Body of pancreas (tissue), 4 donors: ENCODE results near the gene GLIS2.

Experiments used
- POLR2A ChIP-seq, 3 donors: fragments of 450-650 bp; IDR thresholded peaks; one replicate each; pipeline ENCODE4 v1.6.1; 2016; ENCODE audit warnings: antibody characterized with exemption in 3 of 3, mild to moderate bottlenecking in 2 of 3
- TF ChIP-seq, protein P1 (sequence below), 7 experiments: fragments of 450-650 bp in 4 of 7; fragments of 200-600 bp in 3 of 7; sonication (generic) in 3 of 7; IDR thresholded peaks; one replicate each; pipeline ENCODE4 v1.5.1; 2016 to 2019; ENCODE audit warnings: antibody characterized with exemption in 7 of 7

GRCh38 chr16:4371357-4372000 is 55.6 kb downstream of the GLIS2 start, which contains the start of gene VASN:
- TF ChIP-seq POLR2A (IDR thresholded peaks at IDR 0.05), result peak; percentile 92 to 95 (median 94)
- TF ChIP-seq, protein P1, sequence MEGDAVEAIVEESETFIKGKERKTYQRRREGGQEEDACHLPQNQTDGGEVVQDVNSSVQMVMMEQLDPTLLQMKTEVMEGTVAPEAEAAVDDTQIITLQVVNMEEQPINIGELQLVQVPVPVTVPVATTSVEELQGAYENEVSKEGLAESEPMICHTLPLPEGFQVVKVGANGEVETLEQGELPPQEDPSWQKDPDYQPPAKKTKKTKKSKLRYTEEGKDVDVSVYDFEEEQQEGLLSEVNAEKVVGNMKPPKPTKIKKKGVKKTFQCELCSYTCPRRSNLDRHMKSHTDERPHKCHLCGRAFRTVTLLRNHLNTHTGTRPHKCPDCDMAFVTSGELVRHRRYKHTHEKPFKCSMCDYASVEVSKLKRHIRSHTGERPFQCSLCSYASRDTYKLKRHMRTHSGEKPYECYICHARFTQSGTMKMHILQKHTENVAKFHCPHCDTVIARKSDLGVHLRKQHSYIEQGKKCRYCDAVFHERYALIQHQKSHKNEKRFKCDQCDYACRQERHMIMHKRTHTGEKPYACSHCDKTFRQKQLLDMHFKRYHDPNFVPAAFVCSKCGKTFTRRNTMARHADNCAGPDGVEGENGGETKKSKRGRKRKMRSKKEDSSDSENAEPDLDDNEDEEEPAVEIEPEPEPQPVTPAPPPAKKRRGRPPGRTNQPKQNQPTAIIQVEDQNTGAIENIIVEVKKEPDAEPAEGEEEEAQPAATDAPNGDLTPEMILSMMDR (IDR thresholded peaks at IDR 0.05), result no peak
